Neural cell (in vitro differentiated cells): ENCODE measurements around the gene DMAP1. TPM values are rescaled to one million over a fixed set of nuclear protein-coding genes. Genes with fewer than 3 reads are reported as not detected.

Experiments used
- H2AFZ ChIP-seq: fragments of 200-600, 300-800 bp; sonication (generic), shearing (Covaris generic); 2 replicates; pipeline ENCODE4 v1.6.0; 2014; ENCODE audit warnings: low read depth, mild to moderate bottlenecking, antibody characterized with exemption, low read length, moderate library complexity
- H3F3A ChIP-seq: fragments of 200-600 bp; shearing (Covaris generic); 2 replicates; pipeline ENCODE4 v1.6.1; 2016; ENCODE audit warnings: mild to moderate bottlenecking, moderate library complexity, mixed read lengths, antibody characterized with exemption, low read length; ENCODE audit not compliant: insufficient read depth, poor library complexity, severe bottlenecking
- H3K27ac ChIP-seq: fragments of 200-600, 300-800 bp; sonication (generic), shearing (Covaris generic); 2 replicates; pipeline ENCODE4 v1.5.1; 2014; ENCODE audit warnings: mild to moderate bottlenecking, low read length, moderate library complexity
- H3K27me3 ChIP-seq: fragments of 300-800, 200-600 bp; sonication (generic), shearing (Covaris generic); 2 replicates; pipeline ENCODE4 v1.6.0; 2014; ENCODE audit warnings: mild to moderate bottlenecking, low read depth, low read length, moderate library complexity; ENCODE audit not compliant: insufficient read depth
- H3K36me3 ChIP-seq: fragments of 300-800, 200-600 bp; sonication (generic), shearing (Covaris generic); 2 replicates; pipeline ENCODE4 v1.5.1; 2014; ENCODE audit warnings: mild to moderate bottlenecking, antibody characterized with exemption, low read length, moderate library complexity; ENCODE audit not compliant: insufficient read depth
- H3K4me2 ChIP-seq: fragments of 300-800, 200-600 bp; sonication (generic), shearing (Covaris generic); 2 replicates; pipeline ENCODE4 v1.6.0; 2014; ENCODE audit warnings: mild to moderate bottlenecking, low read length
- H3K4me3 ChIP-seq: fragments of 300-800, 200-600 bp; sonication (generic), shearing (Covaris generic); 2 replicates; pipeline ENCODE4 v1.5.1; 2014; ENCODE audit warnings: mild to moderate bottlenecking, low read length, moderate library complexity
- H3K79me2 ChIP-seq: fragments of 200-600 bp; shearing (Covaris generic); replicated peaks from 2 replicates; pipeline ENCODE4 v1.6.0; 2014; ENCODE audit warnings: mild to moderate bottlenecking, low read length, moderate library complexity; ENCODE audit not compliant: insufficient read depth
- H3K9ac ChIP-seq: fragments of 300-800, 200-600 bp; sonication (generic), shearing (Covaris generic); 2 replicates; pipeline ENCODE4 v1.6.1; 2016; ENCODE audit warnings: mild to moderate bottlenecking, low read length, mixed read lengths
- H3K9me2 ChIP-seq: fragments of 200-600 bp; shearing (Covaris generic); 2 replicates; pipeline ENCODE4 v1.6.1; 2016; ENCODE audit warnings: mild to moderate bottlenecking, low read length, mixed read lengths; ENCODE audit not compliant: insufficient read depth
- H3K9me3 ChIP-seq: fragments of 200-600, 300-800 bp; sonication (generic), shearing (Covaris generic); 2 replicates; pipeline ENCODE4 v1.6.1; 2016; ENCODE audit warnings: mild to moderate bottlenecking, mixed run types, low read length, moderate library complexity, mixed read lengths
- H4K20me1 ChIP-seq: fragments of 200-600 bp; shearing (Covaris generic); 2 replicates; pipeline ENCODE4 v1.6.1; 2016; ENCODE audit warnings: mild to moderate bottlenecking, mixed run types; ENCODE audit not compliant: insufficient read depth
- EP300 ChIP-seq: fragments of 450-650 bp; conservative IDR thresholded peaks from 2 replicates; pipeline ENCODE4 v1.6.1; 2014; ENCODE audit warnings: antibody characterized with exemption, mild to moderate bottlenecking, moderate library complexity; ENCODE audit not compliant: poor library complexity, severe bottlenecking
- EZH2 ChIP-seq: fragments of 200-600, 300-800 bp; shearing (Covaris generic), sonication (generic); IDR thresholded peaks from 2 replicates; pipeline ENCODE4 v1.6.1; 2014; ENCODE audit warnings: antibody characterized with exemption, low read length, borderline replicate concordance, mild to moderate bottlenecking; ENCODE audit not compliant: insufficient read depth, poor library complexity, severe bottlenecking
- MXI1 ChIP-seq: fragments of 450-650 bp; conservative IDR thresholded peaks from 2 replicates; pipeline ENCODE4 v1.6.1; 2014; ENCODE audit warnings: antibody characterized with exemption, mild to moderate bottlenecking; ENCODE audit not compliant: poor library complexity, severe bottlenecking
- POLR2AphosphoS5 ChIP-seq: IDR thresholded peaks from 2 replicates; pipeline ENCODE4 v1.6.1; 2012
- RAD21 ChIP-seq: fragments of 450-650 bp; conservative IDR thresholded peaks from 2 replicates; pipeline ENCODE4 v1.6.1; 2014; ENCODE audit warnings: antibody characterized with exemption, mild to moderate bottlenecking, moderate library complexity
- SMC3 ChIP-seq: fragments of 450-650 bp; conservative IDR thresholded peaks from 2 replicates; pipeline ENCODE4 v1.6.1; 2014; ENCODE audit warnings: antibody characterized with exemption, mild to moderate bottlenecking, moderate library complexity; ENCODE audit not compliant: poor library complexity
- polyA plus RNA-seq: library from polyadenylated mRNA; depleted of rRNA; stranded (reverse); fragments of >200 nt; gene quantifications from 2 replicates; pipeline ENCODE4 v1.2.3, GENCODE V29; 2014
- TF ChIP-seq, protein P1 (sequence below): IDR thresholded peaks from 2 replicates; pipeline ENCODE4 v1.6.1; 2012; ENCODE audit warnings: borderline replicate concordance
- TF ChIP-seq, protein P2 (sequence below): fragments of 450-650 bp; IDR thresholded peaks from 2 replicates; pipeline ENCODE4 v1.5.1; 2014; ENCODE audit warnings: antibody characterized with exemption, mild to moderate bottlenecking, moderate library complexity; ENCODE audit not compliant: poor library complexity, severe bottlenecking

Gene DMAP1
- polyA plus RNA-seq, 1 donor from 2014 or later: 55.6 TPM

DNA sequence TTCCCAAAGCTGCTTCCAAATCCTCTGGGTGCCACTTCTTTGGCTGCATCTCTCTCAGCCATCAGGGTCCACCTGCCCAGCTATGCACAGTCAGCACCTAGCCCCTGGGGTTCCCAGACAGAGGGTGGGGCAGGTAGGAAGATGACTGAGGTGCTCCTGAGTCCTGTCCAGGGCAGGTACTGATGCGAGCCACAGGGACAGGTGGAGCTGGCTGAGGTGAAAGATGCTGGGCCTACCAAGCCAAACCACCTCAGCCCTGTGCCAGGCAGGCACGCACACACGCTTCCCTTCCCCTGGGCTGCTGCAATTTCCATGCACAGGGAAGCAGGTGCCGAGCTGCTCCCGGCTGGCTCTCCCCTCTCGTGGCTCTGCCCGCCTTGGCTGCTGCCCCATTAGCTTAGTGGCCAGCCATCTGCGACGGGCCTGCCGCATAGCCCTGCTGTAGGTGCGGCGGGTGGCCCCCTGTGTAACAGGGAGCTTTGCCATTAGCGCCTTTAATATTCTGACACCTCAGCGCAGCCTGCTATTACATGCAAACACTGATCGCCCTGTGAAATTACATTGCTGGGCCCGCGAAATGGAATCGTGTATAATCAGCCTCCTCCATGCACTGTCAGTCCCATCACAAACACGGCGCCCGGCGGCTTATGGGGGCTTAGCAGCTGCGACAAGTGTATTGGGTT, 38.9 kb downstream of the DMAP1 start:
- H3K9me2 ChIP-seq: no peaks in the 10 kb centered on the region
- no peak overlapping the region for H2AFZ ChIP-seq
- H3K36me3 ChIP-seq: no peaks in the 10 kb centered on the region
- H3K9ac ChIP-seq: peak overlapping the region; percentile 34
- H4K20me1 ChIP-seq: no peaks in the 10 kb centered on the region
- no peaks in the 10 kb centered on the region for H3K27me3 ChIP-seq
- TF ChIP-seq POLR2AphosphoS5 (peak; percentile 66), RAD21 (peak; percentile 47), SMC3 (no peak), EP300 (peak; percentile 78), MXI1 (peak; percentile 34)
- TF ChIP-seq, protein P1, sequence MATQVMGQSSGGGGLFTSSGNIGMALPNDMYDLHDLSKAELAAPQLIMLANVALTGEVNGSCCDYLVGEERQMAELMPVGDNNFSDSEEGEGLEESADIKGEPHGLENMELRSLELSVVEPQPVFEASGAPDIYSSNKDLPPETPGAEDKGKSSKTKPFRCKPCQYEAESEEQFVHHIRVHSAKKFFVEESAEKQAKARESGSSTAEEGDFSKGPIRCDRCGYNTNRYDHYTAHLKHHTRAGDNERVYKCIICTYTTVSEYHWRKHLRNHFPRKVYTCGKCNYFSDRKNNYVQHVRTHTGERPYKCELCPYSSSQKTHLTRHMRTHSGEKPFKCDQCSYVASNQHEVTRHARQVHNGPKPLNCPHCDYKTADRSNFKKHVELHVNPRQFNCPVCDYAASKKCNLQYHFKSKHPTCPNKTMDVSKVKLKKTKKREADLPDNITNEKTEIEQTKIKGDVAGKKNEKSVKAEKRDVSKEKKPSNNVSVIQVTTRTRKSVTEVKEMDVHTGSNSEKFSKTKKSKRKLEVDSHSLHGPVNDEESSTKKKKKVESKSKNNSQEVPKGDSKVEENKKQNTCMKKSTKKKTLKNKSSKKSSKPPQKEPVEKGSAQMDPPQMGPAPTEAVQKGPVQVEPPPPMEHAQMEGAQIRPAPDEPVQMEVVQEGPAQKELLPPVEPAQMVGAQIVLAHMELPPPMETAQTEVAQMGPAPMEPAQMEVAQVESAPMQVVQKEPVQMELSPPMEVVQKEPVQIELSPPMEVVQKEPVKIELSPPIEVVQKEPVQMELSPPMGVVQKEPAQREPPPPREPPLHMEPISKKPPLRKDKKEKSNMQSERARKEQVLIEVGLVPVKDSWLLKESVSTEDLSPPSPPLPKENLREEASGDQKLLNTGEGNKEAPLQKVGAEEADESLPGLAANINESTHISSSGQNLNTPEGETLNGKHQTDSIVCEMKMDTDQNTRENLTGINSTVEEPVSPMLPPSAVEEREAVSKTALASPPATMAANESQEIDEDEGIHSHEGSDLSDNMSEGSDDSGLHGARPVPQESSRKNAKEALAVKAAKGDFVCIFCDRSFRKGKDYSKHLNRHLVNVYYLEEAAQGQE: no peak
- peak overlapping the region; percentile 37 for H3K4me3 ChIP-seq
- no peak overlapping the region for H3K4me2 ChIP-seq
- no peaks in the 10 kb centered on the region for H3K79me2 ChIP-seq
- H3K27ac ChIP-seq: peak overlapping the region; percentile 78
- H3F3A ChIP-seq: no peaks in the 10 kb centered on the region
- H3K9me3 ChIP-seq: no peaks in the 10 kb centered on the region

DNA sequence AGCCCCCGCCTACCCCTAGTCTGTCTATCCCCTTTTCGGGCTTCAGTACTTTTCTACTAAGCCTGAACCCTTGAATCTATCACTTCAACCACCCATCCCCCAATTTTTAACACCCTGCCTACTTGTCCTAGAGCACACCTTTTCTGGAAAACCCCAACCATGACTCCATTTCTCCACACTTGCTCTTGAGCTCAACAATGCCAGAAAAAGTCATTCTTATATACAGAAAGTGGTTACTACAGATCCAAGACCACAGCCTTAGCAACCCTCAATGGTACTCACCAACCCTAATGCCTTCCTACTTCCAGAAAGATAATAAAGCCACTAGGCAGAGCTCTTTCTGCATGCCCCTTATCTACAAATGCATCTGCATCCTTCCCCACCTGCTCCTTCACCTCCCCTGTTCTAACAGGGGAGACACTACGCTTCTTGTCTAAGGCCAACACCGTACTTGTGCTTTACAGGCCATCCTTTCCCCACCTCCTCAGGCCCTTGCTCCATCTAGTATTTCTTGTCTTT, 41.2 kb downstream of the DMAP1 start:
- H3K27ac ChIP-seq: no peak overlapping the region
- no peak overlapping the region for H3K4me2 ChIP-seq
- no peak overlapping the region for H3K4me3 ChIP-seq
- H3K79me2 ChIP-seq: no peaks in the 10 kb centered on the region
- no peaks in the 10 kb centered on the region for H4K20me1 ChIP-seq
- H3F3A ChIP-seq: no peaks in the 10 kb centered on the region
- TF ChIP-seq, protein P1: no peak
- TF ChIP-seq MXI1: no peak
- TF ChIP-seq EP300: no peak
- TF ChIP-seq, protein P2, sequence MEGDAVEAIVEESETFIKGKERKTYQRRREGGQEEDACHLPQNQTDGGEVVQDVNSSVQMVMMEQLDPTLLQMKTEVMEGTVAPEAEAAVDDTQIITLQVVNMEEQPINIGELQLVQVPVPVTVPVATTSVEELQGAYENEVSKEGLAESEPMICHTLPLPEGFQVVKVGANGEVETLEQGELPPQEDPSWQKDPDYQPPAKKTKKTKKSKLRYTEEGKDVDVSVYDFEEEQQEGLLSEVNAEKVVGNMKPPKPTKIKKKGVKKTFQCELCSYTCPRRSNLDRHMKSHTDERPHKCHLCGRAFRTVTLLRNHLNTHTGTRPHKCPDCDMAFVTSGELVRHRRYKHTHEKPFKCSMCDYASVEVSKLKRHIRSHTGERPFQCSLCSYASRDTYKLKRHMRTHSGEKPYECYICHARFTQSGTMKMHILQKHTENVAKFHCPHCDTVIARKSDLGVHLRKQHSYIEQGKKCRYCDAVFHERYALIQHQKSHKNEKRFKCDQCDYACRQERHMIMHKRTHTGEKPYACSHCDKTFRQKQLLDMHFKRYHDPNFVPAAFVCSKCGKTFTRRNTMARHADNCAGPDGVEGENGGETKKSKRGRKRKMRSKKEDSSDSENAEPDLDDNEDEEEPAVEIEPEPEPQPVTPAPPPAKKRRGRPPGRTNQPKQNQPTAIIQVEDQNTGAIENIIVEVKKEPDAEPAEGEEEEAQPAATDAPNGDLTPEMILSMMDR: no peak
- no peak for TF ChIP-seq SMC3
- no peak for TF ChIP-seq EZH2
- no peaks in the 10 kb centered on the region for H3K9me3 ChIP-seq
- H2AFZ ChIP-seq: no peak overlapping the region
- no peak overlapping the region for H3K9ac ChIP-seq
- H3K27me3 ChIP-seq: no peaks in the 10 kb centered on the region
- H3K9me2 ChIP-seq: no peaks in the 10 kb centered on the region
- H3K36me3 ChIP-seq: no peaks in the 10 kb centered on the region
